Measurements from ENCODE around the gene KCNN4.

The KCNN4 gene

GRCh38 chr19:43755256-43755801 is 25.4 kb downstream of the KCNN4 start (continued):
- TF ChIP-seq ZBTB49 (tag by site-specific recombination; IDR thresholded peaks at IDR 0.05; ENCODE audit: low read depth) (no peak), ZNF239 (tag by site-specific recombination; IDR thresholded peaks at IDR 0.05) (no peak), ZNF248 (tag by site-specific recombination; IDR thresholded peaks at IDR 0.05) (no peak), ZNF274 (IDR thresholded peaks at IDR 0.05; ENCODE audit: low read length) (no peak), ZNF274 (tag by site-specific recombination; IDR thresholded peaks at IDR 0.05; ENCODE audit: borderline replicate concordance) (no peak), ZBTB21 (tag by site-specific recombination; IDR thresholded peaks at IDR 0.05) (peak; percentile 76), ZNF776 (tag by site-specific recombination; IDR thresholded peaks at IDR 0.05; ENCODE audit: borderline replicate concordance) (no peak), ZNF155 (tag by site-specific recombination; IDR thresholded peaks at IDR 0.05) (no peak), CTCF (tag by site-specific recombination; IDR thresholded peaks at IDR 0.05) (peak; percentile 53), ZNF48 (tag by site-specific recombination; IDR thresholded peaks at IDR 0.05) (no peak), ZBTB48 (tag by site-specific recombination; IDR thresholded peaks at IDR 0.05) (peak; percentile 60; the same call in 1 of the 2 replicates), ZNF777 (tag by site-specific recombination; IDR thresholded peaks at IDR 0.05; ENCODE audit: borderline replicate concordance) (no peak; the same call in 1 of the 2 replicates), ZNF560 (tag by site-specific recombination; IDR thresholded peaks at IDR 0.05; ENCODE audit: borderline replicate concordance) (no peak), ZNF24 (tag by site-specific recombination; IDR thresholded peaks at IDR 0.05) (no peak; the same call in none of the 2 replicates), ZNF10 (tag by site-specific recombination; IDR thresholded peaks at IDR 0.05) (no peak), ZNF26 (tag by site-specific recombination; IDR thresholded peaks at IDR 0.05) (no peak), ZBTB1 (tag by site-specific recombination; IDR thresholded peaks at IDR 0.05) (no peak), ZNF488 (tag by site-specific recombination; IDR thresholded peaks at IDR 0.05) (no peak), ZNF792 (tag by site-specific recombination; IDR thresholded peaks at IDR 0.05) (peak; percentile 95), ZNF169 (tag by site-specific recombination; IDR thresholded peaks at IDR 0.05) (no peak), ZNF341 (tag by site-specific recombination; IDR thresholded peaks at IDR 0.05; ENCODE audit: low read depth) (peak; percentile 73), PRDM6 (tag by site-specific recombination; IDR thresholded peaks at IDR 0.05) (no peak), SALL2 (tag by site-specific recombination; IDR thresholded peaks at IDR 0.05; ENCODE audit: borderline replicate concordance) (no peak), SCRT2 (tag by site-specific recombination; IDR thresholded peaks at IDR 0.05) (0 out of 2 replicates have a peak, but pooled peaks have one; percentile 7), KLF7 (tag by site-specific recombination; IDR thresholded peaks at IDR 0.05; ENCODE audit: borderline replicate concordance) (peak; percentile 21; the same call in 1 of the 2 replicates), PRDM10 (tag by site-specific recombination; IDR thresholded peaks at IDR 0.05) (no peak), ZBTB26 (tag by site-specific recombination; optimal IDR thresholded peaks at IDR 0.05) (no peak)
